ENCODE results near the gene MCM7.

The MCM7 gene

DNA sequence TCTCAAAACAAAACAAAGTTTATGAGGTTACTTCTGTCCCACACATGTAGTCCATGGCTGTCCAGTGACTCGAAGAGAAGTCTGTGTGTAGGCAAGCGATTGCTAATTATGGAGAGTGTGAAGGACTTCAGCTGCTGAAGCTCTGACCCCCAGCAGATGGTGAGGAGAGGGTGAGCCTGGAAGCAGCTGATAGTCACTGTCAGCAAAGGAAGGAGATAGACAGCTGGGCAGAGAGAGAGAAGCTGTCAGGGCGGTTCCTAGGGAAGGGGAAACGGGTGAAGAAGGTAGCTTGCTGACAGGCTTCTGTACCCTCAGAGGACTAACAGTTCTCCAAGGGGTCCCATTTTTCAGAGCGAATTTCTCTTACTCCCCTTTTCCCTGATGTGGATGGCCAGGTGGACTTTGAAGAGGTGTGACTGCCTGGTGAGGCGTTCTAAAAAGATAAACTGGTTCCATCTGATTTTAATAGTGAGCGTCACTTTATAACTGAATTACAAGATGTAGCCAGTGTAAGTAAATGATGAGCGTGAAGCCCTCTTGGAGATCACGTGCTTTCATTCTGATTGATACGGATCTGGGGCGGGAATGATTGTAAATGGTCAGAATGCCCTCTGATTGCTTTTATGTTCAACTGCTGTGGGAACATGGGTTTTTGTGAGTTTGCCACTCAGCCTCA, 39.5 kb downstream of the MCM7 start:
- Histone ChIP-seq H3K4me3 (ENCODE audit: low read length) (no peak overlapping the region), H3K4me1 (ENCODE audit: control insufficient read depth, insufficient read depth, low read length) (no peaks in the 10 kb centered on the region), H3K4me2 (ENCODE audit: low read length) (no peak overlapping the region), H3K27me3 (ENCODE audit: control insufficient read depth, insufficient read depth, low read length) (no peaks in the 10 kb centered on the region), H3K9ac (ENCODE audit: low read depth, low read length) (no peak overlapping the region), H3K36me3 (ENCODE audit: insufficient read depth, low read length) (peaks cover 26% of the 10 kb centered on the region), H3K9me3 (replicated peaks; ENCODE audit: low read length) (no peaks in the 10 kb centered on the region)

DNA sequence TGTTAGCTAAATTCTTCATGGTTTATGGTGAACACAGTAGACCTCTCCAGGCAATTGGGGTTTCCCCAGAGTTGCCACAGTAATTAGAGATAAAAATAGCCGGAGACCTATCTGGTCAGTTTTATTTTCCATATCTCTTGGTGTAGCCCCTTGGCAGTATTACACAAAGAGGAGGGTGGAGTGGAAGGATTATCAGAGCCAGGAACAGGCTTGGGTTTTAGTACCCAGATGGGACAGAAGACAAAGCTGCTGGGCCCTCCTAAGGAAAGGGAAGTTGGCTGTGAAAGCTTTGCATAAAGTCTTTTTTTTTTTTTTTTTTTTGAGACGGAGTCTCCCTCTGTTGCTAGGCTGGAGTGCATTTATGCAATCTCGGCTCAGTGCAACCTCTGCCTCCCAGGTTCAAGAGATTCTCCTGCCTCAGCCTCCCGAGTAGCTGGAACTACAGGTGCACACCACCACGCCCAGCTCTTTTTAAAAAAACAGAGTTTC, 41.9 kb downstream of the MCM7 start:
- H3K9me3 ChIP-seq (replicated peaks; ENCODE audit: low read length): no peaks in the 10 kb centered on the region
- no peak overlapping the region for H3K4me3 ChIP-seq (ENCODE audit: low read length)
- H3K4me2 ChIP-seq (ENCODE audit: low read length): no peak overlapping the region
- H3K36me3 ChIP-seq (ENCODE audit: insufficient read depth, low read length): peaks cover 22% of the 10 kb centered on the region
- H3K9ac ChIP-seq (ENCODE audit: low read depth, low read length): no peak overlapping the region
- H3K4me1 ChIP-seq (ENCODE audit: control insufficient read depth, insufficient read depth, low read length): no peaks in the 10 kb centered on the region
- H3K27me3 ChIP-seq (ENCODE audit: control insufficient read depth, insufficient read depth, low read length): no peaks in the 10 kb centered on the region

DNA sequence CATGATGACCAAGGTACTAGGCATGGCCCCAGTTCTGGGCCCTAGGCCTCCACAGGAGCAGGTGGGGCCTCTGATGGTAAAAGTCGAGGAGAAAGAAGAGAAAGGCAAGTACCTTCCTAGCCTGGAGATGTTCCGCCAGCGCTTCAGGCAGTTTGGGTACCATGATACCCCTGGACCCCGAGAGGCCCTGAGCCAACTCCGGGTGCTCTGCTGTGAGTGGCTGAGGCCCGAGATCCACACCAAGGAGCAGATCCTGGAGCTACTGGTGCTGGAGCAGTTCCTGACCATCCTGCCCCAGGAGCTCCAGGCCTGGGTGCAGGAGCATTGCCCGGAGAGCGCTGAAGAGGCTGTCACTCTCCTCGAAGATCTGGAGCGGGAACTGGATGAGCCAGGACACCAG, 44.2 kb downstream of the MCM7 start:
- Histone ChIP-seq H3K4me2 (ENCODE audit: low read length) (no peak overlapping the region), H3K4me1 (ENCODE audit: control insufficient read depth, insufficient read depth, low read length) (no peaks in the 10 kb centered on the region), H3K27me3 (ENCODE audit: control insufficient read depth, insufficient read depth, low read length) (no peaks in the 10 kb centered on the region), H3K9me3 (replicated peaks; ENCODE audit: low read length) (no peaks in the 10 kb centered on the region), H3K36me3 (ENCODE audit: insufficient read depth, low read length) (peaks cover 15% of the 10 kb centered on the region), H3K4me3 (ENCODE audit: low read length) (no peak overlapping the region), H3K9ac (ENCODE audit: low read depth, low read length) (no peak overlapping the region)

DNA sequence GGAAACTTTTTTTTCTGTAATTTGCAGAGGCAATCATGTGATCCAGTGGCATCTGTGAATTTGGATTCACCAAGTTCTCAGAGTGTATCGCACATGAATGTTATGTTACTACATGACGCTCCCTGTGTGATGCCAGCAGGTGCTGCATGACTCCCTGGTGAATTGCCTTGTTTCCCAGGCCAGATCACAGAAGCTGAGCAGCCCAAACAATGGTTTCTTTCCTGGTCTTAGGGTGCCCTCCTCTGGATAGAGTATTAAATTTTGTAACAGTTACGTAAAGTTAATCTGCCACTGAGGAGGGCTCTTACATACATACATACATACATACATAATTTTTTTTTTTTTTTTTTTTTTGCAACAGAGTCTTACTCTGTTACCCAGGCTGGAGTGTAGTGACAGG, 48.0 kb downstream of the MCM7 start:
- Histone ChIP-seq H3K9ac (ENCODE audit: low read depth, low read length) (no peak overlapping the region), H3K4me2 (ENCODE audit: low read length) (no peak overlapping the region), H3K9me3 (replicated peaks; ENCODE audit: low read length) (no peaks in the 10 kb centered on the region), H3K4me3 (ENCODE audit: low read length) (no peak overlapping the region), H3K4me1 (ENCODE audit: control insufficient read depth, insufficient read depth, low read length) (peaks cover 12% of the 10 kb centered on the region), H3K27me3 (ENCODE audit: control insufficient read depth, insufficient read depth, low read length) (no peaks in the 10 kb centered on the region), H3K36me3 (ENCODE audit: insufficient read depth, low read length) (peaks cover 12% of the 10 kb centered on the region)

DNA sequence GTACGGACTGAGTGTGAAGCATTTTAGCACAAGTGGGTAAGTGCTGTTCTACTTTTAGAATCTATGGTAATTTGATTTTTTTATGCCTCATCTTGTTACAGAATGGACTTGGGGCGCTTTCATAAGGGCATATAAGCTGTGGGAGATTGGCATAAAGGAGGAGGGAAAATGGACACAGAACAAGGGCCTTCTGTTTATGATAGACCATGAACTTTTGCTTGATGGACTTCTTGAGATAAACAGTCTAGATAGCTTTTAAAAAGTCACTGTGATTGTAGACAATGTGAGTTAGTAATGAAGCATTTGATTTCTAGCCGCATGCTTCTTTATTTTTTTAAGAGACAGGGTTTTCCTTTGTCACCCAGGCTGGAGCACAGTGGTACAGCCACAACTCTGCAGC, 49.6 kb downstream of the MCM7 start:
- Histone ChIP-seq H3K4me3 (ENCODE audit: low read length) (no peak overlapping the region), H3K4me1 (ENCODE audit: control insufficient read depth, insufficient read depth, low read length) (peaks cover 12% of the 10 kb centered on the region), H3K27me3 (ENCODE audit: control insufficient read depth, insufficient read depth, low read length) (no peaks in the 10 kb centered on the region), H3K9ac (ENCODE audit: low read depth, low read length) (no peak overlapping the region), H3K4me2 (ENCODE audit: low read length) (no peak overlapping the region), H3K9me3 (replicated peaks; ENCODE audit: low read length) (no peaks in the 10 kb centered on the region), H3K36me3 (ENCODE audit: insufficient read depth, low read length) (no peaks in the 10 kb centered on the region)

DNA sequence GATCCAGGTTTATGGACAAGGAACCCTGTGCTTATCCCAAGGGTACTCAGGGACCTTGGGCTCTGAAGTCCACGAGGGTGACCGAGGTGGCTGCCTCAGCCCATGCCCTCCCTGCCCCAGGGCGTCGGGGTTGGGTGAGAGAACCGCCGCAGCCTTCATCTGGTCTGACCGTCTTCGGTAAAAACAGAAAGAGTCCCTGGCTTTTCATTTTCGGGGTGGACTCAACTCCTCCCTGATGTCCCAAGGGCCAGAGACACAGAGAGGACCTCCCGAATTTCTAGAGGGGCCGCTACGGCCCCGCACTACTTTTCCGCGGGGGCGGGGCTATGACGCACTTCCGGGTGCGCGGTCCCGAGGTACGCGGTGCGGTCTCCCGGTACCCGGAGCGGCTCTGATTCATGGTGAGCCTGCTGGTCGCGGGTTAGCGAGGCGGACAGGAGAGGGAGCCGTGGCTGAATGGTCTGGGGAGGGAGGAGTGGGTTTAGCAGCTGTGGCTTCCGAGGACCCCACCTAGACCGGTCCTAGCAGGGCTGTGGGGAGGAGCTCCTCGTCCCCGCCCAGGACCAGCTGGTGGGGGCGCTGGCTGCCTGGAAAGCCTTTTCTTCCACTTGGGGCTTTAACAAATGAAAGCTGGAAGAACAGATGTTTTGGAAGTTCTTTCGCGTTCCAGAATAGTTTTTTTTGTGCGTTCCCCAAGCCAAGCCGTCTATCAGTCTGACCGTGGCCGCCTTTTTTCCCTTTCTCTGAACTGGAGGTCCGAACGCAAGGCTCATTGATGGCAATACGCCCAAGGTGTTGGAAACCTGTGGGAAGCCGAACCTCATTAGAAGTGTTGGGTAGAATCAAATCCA, 51.5 kb downstream of the MCM7 start, which contains the start of gene ZSCAN21:
Gene ZSCAN21, plus strand, starts transcription at position 334 of the 851 bp plus-strand sequence. CDS start 7,233 bp downstream, outside the sequence.
- H3K9me3 ChIP-seq (replicated peaks; ENCODE audit: low read length): no peaks in the 10 kb centered on the region
- no peaks in the 10 kb centered on the region for H3K27me3 ChIP-seq (ENCODE audit: control insufficient read depth, insufficient read depth, low read length)
- H3K9ac ChIP-seq (ENCODE audit: low read depth, low read length): peak within 1 kb of the TSS; percentile 94
- peak within 1 kb of the TSS; percentile 84 for H3K4me3 ChIP-seq (ENCODE audit: low read length)
- H3K4me1 ChIP-seq (ENCODE audit: control insufficient read depth, insufficient read depth, low read length): peaks cover 12% of the 10 kb centered on the region
- no peaks in the 10 kb centered on the region for H3K36me3 ChIP-seq (ENCODE audit: insufficient read depth, low read length)
- H3K4me2 ChIP-seq (ENCODE audit: low read length): peak within 1 kb of the TSS; percentile 81

DNA sequence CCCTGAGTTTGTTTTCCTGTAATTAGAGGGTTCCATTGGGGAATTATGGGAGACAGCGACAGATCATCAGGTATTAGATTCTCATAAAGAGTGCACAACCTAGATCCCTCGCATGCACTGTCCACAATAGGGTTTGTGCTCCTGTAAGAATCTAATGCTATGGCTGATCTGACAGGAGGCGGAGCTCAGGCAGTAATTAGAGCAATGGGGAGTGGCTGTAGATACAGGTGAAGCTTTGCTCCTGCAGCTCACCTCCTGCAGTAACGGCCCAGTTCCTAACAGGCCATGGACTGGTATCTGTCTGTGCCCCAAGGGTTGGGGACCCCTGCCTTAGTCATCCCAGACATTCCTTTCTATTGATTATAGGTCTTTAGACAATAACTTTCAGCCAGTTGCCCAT, 52.5 kb downstream of the MCM7 start:
- H3K4me3 ChIP-seq (ENCODE audit: low read length): no peak overlapping the region
- no peaks in the 10 kb centered on the region for H3K9me3 ChIP-seq (replicated peaks; ENCODE audit: low read length)

DNA sequence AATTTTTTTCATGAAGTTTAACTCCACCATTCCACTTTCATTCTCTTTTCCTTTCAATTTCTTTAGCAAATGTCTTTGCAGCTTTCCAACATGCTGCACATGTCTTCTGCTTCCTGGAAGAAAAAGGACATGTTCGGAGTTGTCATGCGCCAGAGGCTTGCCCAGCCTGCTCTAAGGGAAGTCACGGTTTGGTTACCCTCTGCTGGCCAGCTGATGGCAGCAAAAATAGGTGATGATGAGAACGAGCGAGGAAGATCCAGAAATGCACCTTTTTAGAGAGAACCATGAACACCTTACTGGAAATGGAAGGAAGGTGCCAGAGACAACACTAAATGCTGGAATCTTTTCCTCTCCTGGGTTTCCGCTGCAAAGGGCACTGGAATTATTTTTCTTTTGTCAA, 56.5 kb downstream of the MCM7 start:
- Histone ChIP-seq H3K4me3 (ENCODE audit: low read length) (no peak overlapping the region), H3K9me3 (replicated peaks; ENCODE audit: low read length) (no peaks in the 10 kb centered on the region), H3K4me1 (ENCODE audit: control insufficient read depth, insufficient read depth, low read length) (peaks cover 22% of the 10 kb centered on the region), H3K36me3 (ENCODE audit: insufficient read depth, low read length) (no peaks in the 10 kb centered on the region), H3K9ac (ENCODE audit: low read depth, low read length) (no peak overlapping the region), H3K27me3 (ENCODE audit: control insufficient read depth, insufficient read depth, low read length) (no peaks in the 10 kb centered on the region), H3K4me2 (ENCODE audit: low read length) (no peak overlapping the region)

More for the DNA sequence above, 52.5 kb downstream of the MCM7 start:
- Histone ChIP-seq H3K4me1 (ENCODE audit: control insufficient read depth, insufficient read depth, low read length) (peaks cover 12% of the 10 kb centered on the region), H3K9ac (ENCODE audit: low read depth, low read length) (peak overlapping the region; percentile 94), H3K27me3 (ENCODE audit: control insufficient read depth, insufficient read depth, low read length) (no peaks in the 10 kb centered on the region), H3K36me3 (ENCODE audit: insufficient read depth, low read length) (no peaks in the 10 kb centered on the region), H3K4me2 (ENCODE audit: low read length) (no peak overlapping the region)

Small RNA genes lying within 50 kb of the gene (small RNA-seq; reads per million reads assigned to genes)
- 2,310 reads per million, percentile 99 among the genes with 10 or more reads in this experiment for gene MIR106B
- gene MIR25: 554 reads per million, percentile 98 among the genes with 10 or more reads in this experiment
- 2,404 reads per million, percentile 99 among the genes with 10 or more reads in this experiment for gene MIR93

All from skeletal muscle satellite cell (primary cell).